GM21528 (cell line): ENCODE results near the gene LRRC37B.
"Not testable (repeated sequence)": the region's sequence is repeated elsewhere in the genome, so short reads cannot be mapped to it uniquely, and the experiment has no call there.

Experiments used
- ATAC-seq: cut with Tn5 transposase; IDR thresholded peaks from one replicate; pipeline ENCODE4 v1.9.1; 2021; ENCODE audit warnings: mild to moderate bottlenecking, moderate library complexity; ENCODE audit not compliant: unreplicated experiment, low FRiP score

Gene LRRC37B

GRCh38 chr17:32040246-32040645 lies 33.1 kb downstream of the LRRC37B start:
- ATAC-seq = not testable (repeated sequence)

- ATAC-seq = not testable (repeated sequence)
Measured at GRCh38 chr17:32041306-32041875, 34.2 kb downstream of the LRRC37B start.

GRCh38 chr17:32042266-32042665 lies 35.1 kb downstream of the LRRC37B start:
- not testable (repeated sequence) for ATAC-seq

- not testable (repeated sequence) for ATAC-seq
Measured at GRCh38 chr17:32045611-32046010, 38.4 kb downstream of the LRRC37B start.

GRCh38 chr17:32047663-32048062 lies 40.5 kb downstream of the LRRC37B start:
- ATAC-seq = not testable (repeated sequence)

GRCh38 chr17:32054985-32055384 lies 47.8 kb downstream of the LRRC37B start:
- not testable (repeated sequence) for ATAC-seq

GRCh38 chr17:32055425-32055824 lies 48.2 kb downstream of the LRRC37B start:
- ATAC-seq = not testable (repeated sequence)

- ATAC-seq = not testable (repeated sequence)
Measured at GRCh38 chr17:32056500-32056899, 49.3 kb downstream of the LRRC37B start.

- not testable (repeated sequence) for ATAC-seq
Measured at GRCh38 chr17:32057460-32058105, 50.4 kb downstream of the LRRC37B start.

GRCh38 chr17:32060695-32061094 lies 53.5 kb downstream of the LRRC37B start:
- not testable (repeated sequence) for ATAC-seq

GRCh38 chr17:32061840-32062239 lies 54.7 kb downstream of the LRRC37B start:
- not testable (repeated sequence) for ATAC-seq

- ATAC-seq = not testable (repeated sequence)
Measured at GRCh38 chr17:32064091-32064490, 56.9 kb downstream of the LRRC37B start.

- ATAC-seq = not testable (repeated sequence)
Measured at GRCh38 chr17:32066123-32066680, 59.0 kb downstream of the LRRC37B start.

- ATAC-seq = not testable (repeated sequence)
Measured at GRCh38 chr17:32066863-32067642, 59.9 kb downstream of the LRRC37B start.

- ATAC-seq = not testable (repeated sequence)
Measured at GRCh38 chr17:32069067-32069466, 61.9 kb downstream of the LRRC37B start.

- peak; percentile 68 for ATAC-seq
Measured at GRCh38 chr17:32071961-32072360, 64.8 kb downstream of the LRRC37B start.

- ATAC-seq = not testable (repeated sequence)
Measured at GRCh38 chr17:32073131-32073530, 65.9 kb downstream of the LRRC37B start.

- ATAC-seq = peak; percentile 52
Measured at GRCh38 chr17:32079753-32080152, 72.6 kb downstream of the LRRC37B start.

GRCh38 chr17:32083550-32083979 lies 76.4 kb downstream of the LRRC37B start:
- not testable (repeated sequence) for ATAC-seq

GRCh38 chr17:32084003-32084941 lies 77.1 kb downstream of the LRRC37B start:
- ATAC-seq = not testable (repeated sequence)
